A549 (cell line): ENCODE measurements around the gene FBF1. TPM values are rescaled to one million over a fixed set of nuclear protein-coding genes. Genes with fewer than 3 reads are reported as not detected.

ENCODE experiments used
- ATAC-seq, 2 experiments: fragments of 200-7000 bp in 1 of 2; fragments of >200 bp in 1 of 2; cut with Nextera tagmentation in 1 of 2; cut with Tn5 transposase in 1 of 2; 3 replicates each; pipeline versions ENCODE4 v1.8.0 to v1.9.1; 2018 to 2020; ENCODE audit warnings: mild to moderate bottlenecking in 1 of 2, moderate library complexity in 1 of 2
- CTCF ChIA-PET: fragments of 300-600 bp; sonication (Branson Sonifier 250); formaldehyde crosslinking; extraction: SDS; loops from one replicate; lab custom pipeline; 2021; ENCODE audit warnings: antibody characterized with exemption, inconsistent platforms; lab: Yijun Ruan, JAX
- POLR2A ChIA-PET: fragments of 350-600 bp; formaldehyde crosslinking; extraction: SDS; loops from one replicate; lab custom pipeline; 2021; ENCODE audit warnings: antibody characterized with exemption, inconsistent platforms; lab: Yijun Ruan, JAX
- DNase-seq, 2 experiments: peaks; one replicate each; pipeline versions ENCODE4 v3.0.0 to v3.0.0-alpha.2; 2011 to 2016; ENCODE audit warnings: low read depth in 1 of 2, low spot score in 1 of 2
- FAIRE-seq: peaks from 2 replicates; lab custom pipeline; 2011; peaks lifted over from hg19 to GRCh38; lab: Jason Lieb, UNC
- H3K27ac ChIP-seq, 2 experiments: fragments of >200 bp; sonication (Bioruptor Twin); formaldehyde crosslinking; 3 replicates each; pipeline ENCODE4 v1.5.1; 2016 to 2017
- H3K4me1 ChIP-seq: fragments of >200 bp; sonication (Bioruptor Twin); formaldehyde crosslinking; 3 replicates; pipeline ENCODE4 v1.6.1; 2016
- H3K4me2 ChIP-seq: fragments of >200 bp; sonication (Bioruptor Twin); formaldehyde crosslinking; 3 replicates; pipeline ENCODE4 v1.6.1; 2016
- H3K4me3 ChIP-seq: fragments of >200 bp; sonication (Bioruptor Twin); formaldehyde crosslinking; 3 replicates; pipeline ENCODE4 v1.5.1; 2016
- H3K9me3 ChIP-seq: fragments of >200 bp; sonication (Bioruptor Twin); formaldehyde crosslinking; 3 replicates; pipeline ENCODE4 v1.6.1; 2016
- CEBPB ChIP-seq, 2 experiments: fragments of >200 bp in 1 of 2; sonication (Bioruptor Twin) in 1 of 2; formaldehyde crosslinking in 1 of 2; IDR thresholded peaks; 2 replicates each; pipeline ENCODE4 v1.6.1; 2012 to 2016
- EHMT2 ChIP-seq: fragments of 200-600 bp; sonication (generic); IDR thresholded peaks from 2 replicates; pipeline ENCODE4 v1.6.1; 2016; ENCODE audit warnings: antibody characterized with exemption, low read depth, mild to moderate bottlenecking, moderate library complexity
- EP300 ChIP-seq, 2 experiments: fragments of >200 bp; sonication (Bioruptor Twin); formaldehyde crosslinking; IDR thresholded peaks; 2 replicates in 1 of 2; 3 replicates in 1 of 2; pipeline ENCODE4 v1.6.1; 2016 to 2017
- FOSB ChIP-seq: fragments of 250-450 bp; sonication (Bioruptor Pico); IDR thresholded peaks from 2 replicates; pipeline ENCODE4 v1.5.0; 2020; ENCODE audit warnings: mild to moderate bottlenecking, moderate library complexity
- GATA3 ChIP-seq: IDR thresholded peaks from 2 replicates; pipeline ENCODE4 v1.6.1; 2012; ENCODE audit warnings: borderline replicate concordance
- HOXB5 ChIP-seq: fragments of 250-450 bp; sonication (Bioruptor Pico); IDR thresholded peaks from 2 replicates; pipeline ENCODE4 v1.5.0; 2020; ENCODE audit warnings: mild to moderate bottlenecking, moderate library complexity
- JUN ChIP-seq, 2 experiments: fragments of >200 bp; sonication (Bioruptor Twin); formaldehyde crosslinking; IDR thresholded peaks; 2 replicates in 1 of 2; 3 replicates in 1 of 2; pipeline ENCODE4 v1.6.1; 2016 to 2017
- MAFK ChIP-seq: fragments of 450-650 bp; IDR thresholded peaks from 2 replicates; pipeline ENCODE4 v1.6.1; 2014; ENCODE audit not compliant: partially characterized antibody
- NFE2L2 ChIP-seq: fragments of 150-350 bp; conservative IDR thresholded peaks from 2 replicates; pipeline ENCODE4 v1.6.1; 2014; ENCODE audit warnings: low read length
- NPAS2 ChIP-seq: fragments of 250-450 bp; sonication (Bioruptor Pico); IDR thresholded peaks from 2 replicates; pipeline ENCODE4 v1.8.0; 2022; ENCODE audit warnings: mild to moderate bottlenecking, moderate library complexity, borderline replicate concordance
- PBX3 ChIP-seq: IDR thresholded peaks from 2 replicates; pipeline ENCODE4 v1.6.1; 2012
- POLR2A ChIP-seq: IDR thresholded peaks from 2 replicates; pipeline ENCODE4 v1.6.1; 2012; ENCODE audit warnings: mild to moderate bottlenecking, low read length
- RNF2 ChIP-seq: fragments of 200-600 bp; sonication (generic); IDR thresholded peaks from 2 replicates; pipeline ENCODE4 v1.6.1; 2016; ENCODE audit warnings: low read depth, mild to moderate bottlenecking, antibody characterized with exemption, moderate library complexity, borderline replicate concordance
- ZFP36 ChIP-seq: fragments of 450-650 bp; IDR thresholded peaks from 2 replicates; pipeline ENCODE4 v1.6.1; 2014; ENCODE audit warnings: borderline replicate concordance; ENCODE audit not compliant: partially characterized antibody
- ZNF302 ChIP-seq: fragments of 250-450 bp; sonication (Bioruptor Pico); IDR thresholded peaks from 2 replicates; pipeline ENCODE4 v1.9.0; 2021; ENCODE audit warnings: inconsistent platforms, mild to moderate bottlenecking, moderate library complexity
- ZSCAN20 ChIP-seq: fragments of 250-450 bp; sonication (Bioruptor Pico); IDR thresholded peaks from 2 replicates; pipeline ENCODE4 v1.8.0; 2022; ENCODE audit warnings: mild to moderate bottlenecking, moderate library complexity
- WGBS: methylation state at CpG from one replicate; pipeline ENCODE4 v1.1.6; 2017; ENCODE audit errors: missing lambda C conversion rate; 5-methylcytosine and 5-hydroxymethylcytosine counted together
- polyA plus RNA-seq, 4 experiments: library from polyadenylated mRNA; depleted of rRNA in 3 of 4; stranded (reverse); fragments of >200 nt; fragmentation: RNase III in 1 of 4; extraction: RNeasy Plus Mini Kit Qiagen cat#74134 plus additional on column Dnase treatment in 1 of 4; gene quantifications; 2 replicates in 3 of 4; 3 replicates in 1 of 4; pipeline ENCODE4 v1.2.3, GENCODE V29; 2011 to 2017
- TF ChIP-seq, protein P1 (sequence below): fragments of 150-350 bp; IDR thresholded peaks from 2 replicates; pipeline ENCODE4 v1.6.1; 2014; ENCODE audit warnings: low read depth, mild to moderate bottlenecking, low read length
- TF ChIP-seq, protein P2 (sequence below): fragments of 200-600 bp; sonication (generic); IDR thresholded peaks from 2 replicates; pipeline ENCODE4 v1.6.1; 2016; ENCODE audit warnings: antibody characterized with exemption, mild to moderate bottlenecking, moderate library complexity
- TF ChIP-seq, protein P3 (sequence below): fragments of >200 bp; sonication (Bioruptor Twin); formaldehyde crosslinking; IDR thresholded peaks from 3 replicates; pipeline ENCODE4 v1.6.1; 2016

The FBF1 gene
- polyA plus RNA-seq, 2 of the 4 experiments (the other 2 are of a cell fraction), result 8.5 to 17.8 TPM

GRCh38 chr17:75913537-75914210 is 27.2 kb downstream of the FBF1 start:
- no peak; a peak in 1 of 6 replicates for ATAC-seq
- CTCF ChIA-PET, result interaction anchor here (5.9 to 20.0 kb wide), 3 partner anchors 8 to 91 kb away, joined by 37 to 372 read pairs (median 58); partner anchors contain the start of genes CDK3 and MRPL38
- Histone ChIP-seq H3K27ac (no peak overlapping the region), H3K9me3 (no peaks in the 10 kb centered on the region), H3K4me3 (no peak overlapping the region), H3K4me2 (no peak overlapping the region)
- no peak for DNase-seq
- FAIRE-seq, result no peak
- TF ChIP-seq RNF2, result no peak
- TF ChIP-seq MAFK, result no peak
- TF ChIP-seq NPAS2 (CRISPR knock-in tag), result no peak
- no peak for TF ChIP-seq CEBPB (IDR thresholded peaks at IDR 0.05)
- TF ChIP-seq HOXB5 (CRISPR knock-in tag), result no peak
- no peak for TF ChIP-seq ZFP36
- no peak for TF ChIP-seq FOSB
- no peak for TF ChIP-seq EHMT2
- TF ChIP-seq POLR2A, result no peak
- TF ChIP-seq, all 56 proteins: peak for 0
- H3K4me1 ChIP-seq, result no peaks in the 10 kb centered on the region
- WGBS, result 92% methylated on average over 27 of the region's 32 CpGs
- POLR2A ChIA-PET, result no interaction called here

GRCh38 chr17:75910699-75911098 is 30.1 kb downstream of the FBF1 start:
- ChIA-PET POLR2A (no interaction called here), CTCF (interaction anchor here (0.6 to 20.0 kb wide), 11 partner anchors 13 to 368 kb away, joined by 3 to 372 read pairs (median 5); partner anchors contain the start of genes CDK3, TRIM47 and TRIM65)
- DNase-seq (no peak), ATAC-seq (no peak), FAIRE-seq (no peak)
- Histone ChIP-seq H3K4me1 (peaks cover 5% of the 10 kb centered on the region; the same call in 2 of the 3 replicates), H3K27ac (no peak overlapping the region), H3K4me3 (no peak overlapping the region), H3K9me3 (no peaks in the 10 kb centered on the region), H3K4me2 (no peak overlapping the region)
- WGBS, result 88% methylated on average over 6 of the region's 6 CpGs
- TF ChIP-seq, protein P1, sequence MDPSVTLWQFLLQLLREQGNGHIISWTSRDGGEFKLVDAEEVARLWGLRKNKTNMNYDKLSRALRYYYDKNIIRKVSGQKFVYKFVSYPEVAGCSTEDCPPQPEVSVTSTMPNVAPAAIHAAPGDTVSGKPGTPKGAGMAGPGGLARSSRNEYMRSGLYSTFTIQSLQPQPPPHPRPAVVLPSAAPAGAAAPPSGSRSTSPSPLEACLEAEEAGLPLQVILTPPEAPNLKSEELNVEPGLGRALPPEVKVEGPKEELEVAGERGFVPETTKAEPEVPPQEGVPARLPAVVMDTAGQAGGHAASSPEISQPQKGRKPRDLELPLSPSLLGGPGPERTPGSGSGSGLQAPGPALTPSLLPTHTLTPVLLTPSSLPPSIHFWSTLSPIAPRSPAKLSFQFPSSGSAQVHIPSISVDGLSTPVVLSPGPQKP, result no peak
- TF ChIP-seq NPAS2 (CRISPR knock-in tag), result no peak
- no peak for TF ChIP-seq EHMT2
- TF ChIP-seq, protein P2, sequence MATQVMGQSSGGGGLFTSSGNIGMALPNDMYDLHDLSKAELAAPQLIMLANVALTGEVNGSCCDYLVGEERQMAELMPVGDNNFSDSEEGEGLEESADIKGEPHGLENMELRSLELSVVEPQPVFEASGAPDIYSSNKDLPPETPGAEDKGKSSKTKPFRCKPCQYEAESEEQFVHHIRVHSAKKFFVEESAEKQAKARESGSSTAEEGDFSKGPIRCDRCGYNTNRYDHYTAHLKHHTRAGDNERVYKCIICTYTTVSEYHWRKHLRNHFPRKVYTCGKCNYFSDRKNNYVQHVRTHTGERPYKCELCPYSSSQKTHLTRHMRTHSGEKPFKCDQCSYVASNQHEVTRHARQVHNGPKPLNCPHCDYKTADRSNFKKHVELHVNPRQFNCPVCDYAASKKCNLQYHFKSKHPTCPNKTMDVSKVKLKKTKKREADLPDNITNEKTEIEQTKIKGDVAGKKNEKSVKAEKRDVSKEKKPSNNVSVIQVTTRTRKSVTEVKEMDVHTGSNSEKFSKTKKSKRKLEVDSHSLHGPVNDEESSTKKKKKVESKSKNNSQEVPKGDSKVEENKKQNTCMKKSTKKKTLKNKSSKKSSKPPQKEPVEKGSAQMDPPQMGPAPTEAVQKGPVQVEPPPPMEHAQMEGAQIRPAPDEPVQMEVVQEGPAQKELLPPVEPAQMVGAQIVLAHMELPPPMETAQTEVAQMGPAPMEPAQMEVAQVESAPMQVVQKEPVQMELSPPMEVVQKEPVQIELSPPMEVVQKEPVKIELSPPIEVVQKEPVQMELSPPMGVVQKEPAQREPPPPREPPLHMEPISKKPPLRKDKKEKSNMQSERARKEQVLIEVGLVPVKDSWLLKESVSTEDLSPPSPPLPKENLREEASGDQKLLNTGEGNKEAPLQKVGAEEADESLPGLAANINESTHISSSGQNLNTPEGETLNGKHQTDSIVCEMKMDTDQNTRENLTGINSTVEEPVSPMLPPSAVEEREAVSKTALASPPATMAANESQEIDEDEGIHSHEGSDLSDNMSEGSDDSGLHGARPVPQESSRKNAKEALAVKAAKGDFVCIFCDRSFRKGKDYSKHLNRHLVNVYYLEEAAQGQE, result no peak
- no peak for TF ChIP-seq ZSCAN20 (CRISPR knock-in tag)
- no peak for TF ChIP-seq PBX3
- no peak for TF ChIP-seq JUN (IDR thresholded peaks at IDR 0.05)
- no peak for TF ChIP-seq GATA3
- TF ChIP-seq EP300 (IDR thresholded peaks at IDR 0.05), result no peak
- no peak for TF ChIP-seq FOSB
- no peak for TF ChIP-seq NFE2L2
- no peak for TF ChIP-seq HOXB5 (CRISPR knock-in tag)
- TF ChIP-seq, protein P3, sequence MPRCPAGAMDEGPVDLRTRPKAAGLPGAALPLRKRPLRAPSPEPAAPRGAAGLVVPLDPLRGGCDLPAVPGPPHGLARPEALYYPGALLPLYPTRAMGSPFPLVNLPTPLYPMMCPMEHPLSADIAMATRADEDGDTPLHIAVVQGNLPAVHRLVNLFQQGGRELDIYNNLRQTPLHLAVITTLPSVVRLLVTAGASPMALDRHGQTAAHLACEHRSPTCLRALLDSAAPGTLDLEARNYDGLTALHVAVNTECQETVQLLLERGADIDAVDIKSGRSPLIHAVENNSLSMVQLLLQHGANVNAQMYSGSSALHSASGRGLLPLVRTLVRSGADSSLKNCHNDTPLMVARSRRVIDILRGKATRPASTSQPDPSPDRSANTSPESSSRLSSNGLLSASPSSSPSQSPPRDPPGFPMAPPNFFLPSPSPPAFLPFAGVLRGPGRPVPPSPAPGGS, result no peak
- no peak for TF ChIP-seq ZFP36
- no peak for TF ChIP-seq ZNF302 (CRISPR knock-in tag)
